ENCODE measurements around the gene ENTHD1.

Gene ENTHD1

DNA sequence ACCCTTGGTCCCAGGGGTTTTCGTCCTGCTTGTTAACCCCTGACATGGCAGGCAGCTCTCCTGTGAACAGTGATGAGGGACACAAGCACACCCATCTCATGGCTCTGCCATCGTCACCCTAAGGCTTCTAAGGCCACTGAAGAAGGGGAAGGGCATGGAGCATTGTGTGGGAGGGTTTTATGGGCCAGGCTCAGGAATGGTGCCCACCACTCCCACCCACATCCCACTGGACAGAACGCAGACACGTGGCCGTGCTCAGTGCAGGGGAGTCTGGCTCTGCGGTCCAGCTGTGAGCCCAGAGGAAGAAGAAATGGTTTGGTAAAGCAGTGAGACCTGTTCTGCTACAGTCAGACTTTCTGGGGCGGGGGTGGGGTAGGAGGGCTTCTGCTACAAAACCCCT, 193.0 kb downstream of the ENTHD1 start:
- TF ChIP-seq, protein P1, sequence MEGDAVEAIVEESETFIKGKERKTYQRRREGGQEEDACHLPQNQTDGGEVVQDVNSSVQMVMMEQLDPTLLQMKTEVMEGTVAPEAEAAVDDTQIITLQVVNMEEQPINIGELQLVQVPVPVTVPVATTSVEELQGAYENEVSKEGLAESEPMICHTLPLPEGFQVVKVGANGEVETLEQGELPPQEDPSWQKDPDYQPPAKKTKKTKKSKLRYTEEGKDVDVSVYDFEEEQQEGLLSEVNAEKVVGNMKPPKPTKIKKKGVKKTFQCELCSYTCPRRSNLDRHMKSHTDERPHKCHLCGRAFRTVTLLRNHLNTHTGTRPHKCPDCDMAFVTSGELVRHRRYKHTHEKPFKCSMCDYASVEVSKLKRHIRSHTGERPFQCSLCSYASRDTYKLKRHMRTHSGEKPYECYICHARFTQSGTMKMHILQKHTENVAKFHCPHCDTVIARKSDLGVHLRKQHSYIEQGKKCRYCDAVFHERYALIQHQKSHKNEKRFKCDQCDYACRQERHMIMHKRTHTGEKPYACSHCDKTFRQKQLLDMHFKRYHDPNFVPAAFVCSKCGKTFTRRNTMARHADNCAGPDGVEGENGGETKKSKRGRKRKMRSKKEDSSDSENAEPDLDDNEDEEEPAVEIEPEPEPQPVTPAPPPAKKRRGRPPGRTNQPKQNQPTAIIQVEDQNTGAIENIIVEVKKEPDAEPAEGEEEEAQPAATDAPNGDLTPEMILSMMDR (conservative IDR thresholded peaks at IDR 0.05), result no peak
- H3K27ac ChIP-seq, result no peak overlapping the region

GRCh38 chr22:39699631-39700360, 193.8 kb downstream of the ENTHD1 start:
- no peak overlapping the region for H3K27ac ChIP-seq
- TF ChIP-seq, protein P1 (conservative IDR thresholded peaks at IDR 0.05), result no peak

GRCh38 chr22:39697790-39698430, 195.7 kb downstream of the ENTHD1 start:
- TF ChIP-seq, protein P1 (conservative IDR thresholded peaks at IDR 0.05), result no peak
- no peak overlapping the region for H3K27ac ChIP-seq

DNA sequence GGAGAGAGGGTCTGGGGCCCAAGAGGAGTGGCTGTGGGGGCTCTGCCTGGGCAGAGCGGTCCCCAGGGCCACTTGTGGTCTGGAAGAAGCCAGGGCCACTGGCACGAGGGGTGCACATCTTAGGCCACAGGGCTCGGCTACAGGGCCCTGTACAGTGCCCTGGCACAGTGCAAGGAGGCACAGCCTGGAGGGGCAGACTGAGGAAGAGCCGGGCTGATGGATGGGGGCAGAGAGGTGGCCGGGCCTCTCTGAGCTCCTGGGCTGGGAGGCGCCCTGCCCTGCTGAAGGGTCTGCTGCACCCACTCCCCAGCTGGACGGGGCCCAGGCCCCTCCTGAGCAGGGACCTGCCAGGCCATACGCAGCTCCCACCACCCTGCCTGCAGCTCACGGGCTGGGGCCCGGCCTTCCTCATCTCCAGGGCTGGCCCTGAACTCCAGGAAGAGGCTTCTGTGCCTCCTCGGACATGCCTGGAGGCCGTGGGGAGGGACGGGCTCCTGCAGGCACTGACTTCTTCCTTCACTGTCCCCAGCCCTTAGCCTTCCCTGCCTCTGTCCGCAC, 199.5 kb downstream of the ENTHD1 start:
- TF ChIP-seq, protein P1 (conservative IDR thresholded peaks at IDR 0.05), result no peak
- H3K27ac ChIP-seq, result no peak overlapping the region
